Measurements from ENCODE around the gene GMPR.
"Not testable (repeated sequence)": the region's sequence is repeated elsewhere in the genome, so short reads cannot be mapped to it uniquely, and the experiment has no call there.

Gene GMPR

DNA sequence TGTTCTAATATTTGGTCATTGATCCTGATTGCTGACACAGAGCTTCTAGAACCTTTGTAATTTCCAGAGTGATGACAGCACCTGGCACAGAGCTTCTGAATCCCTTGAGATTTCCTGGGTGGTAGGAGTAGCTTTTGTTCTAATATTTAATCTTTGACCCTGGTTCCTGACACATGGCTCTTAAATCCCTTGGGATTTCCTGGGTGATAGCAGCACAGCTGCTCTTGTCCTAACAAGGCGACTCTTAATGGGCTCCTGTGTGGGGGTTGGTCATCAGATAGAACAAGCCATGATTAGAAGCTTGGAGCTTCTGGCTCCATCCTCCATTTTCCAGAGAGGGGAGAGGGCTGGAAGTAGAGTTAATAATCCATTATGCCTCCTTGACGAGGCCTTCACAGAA, 18.4 kb downstream of the GMPR start:
- DNase-seq (ENCODE audit: low read depth) = no peak
- TF ChIP-seq, protein P1, sequence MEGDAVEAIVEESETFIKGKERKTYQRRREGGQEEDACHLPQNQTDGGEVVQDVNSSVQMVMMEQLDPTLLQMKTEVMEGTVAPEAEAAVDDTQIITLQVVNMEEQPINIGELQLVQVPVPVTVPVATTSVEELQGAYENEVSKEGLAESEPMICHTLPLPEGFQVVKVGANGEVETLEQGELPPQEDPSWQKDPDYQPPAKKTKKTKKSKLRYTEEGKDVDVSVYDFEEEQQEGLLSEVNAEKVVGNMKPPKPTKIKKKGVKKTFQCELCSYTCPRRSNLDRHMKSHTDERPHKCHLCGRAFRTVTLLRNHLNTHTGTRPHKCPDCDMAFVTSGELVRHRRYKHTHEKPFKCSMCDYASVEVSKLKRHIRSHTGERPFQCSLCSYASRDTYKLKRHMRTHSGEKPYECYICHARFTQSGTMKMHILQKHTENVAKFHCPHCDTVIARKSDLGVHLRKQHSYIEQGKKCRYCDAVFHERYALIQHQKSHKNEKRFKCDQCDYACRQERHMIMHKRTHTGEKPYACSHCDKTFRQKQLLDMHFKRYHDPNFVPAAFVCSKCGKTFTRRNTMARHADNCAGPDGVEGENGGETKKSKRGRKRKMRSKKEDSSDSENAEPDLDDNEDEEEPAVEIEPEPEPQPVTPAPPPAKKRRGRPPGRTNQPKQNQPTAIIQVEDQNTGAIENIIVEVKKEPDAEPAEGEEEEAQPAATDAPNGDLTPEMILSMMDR (IDR thresholded peaks at IDR 0.05; ENCODE audit: insufficient read depth, low read depth, low read length, missing control alignments) = no peak
- H3K4me3 ChIP-seq (ENCODE audit: low read length) = no peak overlapping the region

DNA sequence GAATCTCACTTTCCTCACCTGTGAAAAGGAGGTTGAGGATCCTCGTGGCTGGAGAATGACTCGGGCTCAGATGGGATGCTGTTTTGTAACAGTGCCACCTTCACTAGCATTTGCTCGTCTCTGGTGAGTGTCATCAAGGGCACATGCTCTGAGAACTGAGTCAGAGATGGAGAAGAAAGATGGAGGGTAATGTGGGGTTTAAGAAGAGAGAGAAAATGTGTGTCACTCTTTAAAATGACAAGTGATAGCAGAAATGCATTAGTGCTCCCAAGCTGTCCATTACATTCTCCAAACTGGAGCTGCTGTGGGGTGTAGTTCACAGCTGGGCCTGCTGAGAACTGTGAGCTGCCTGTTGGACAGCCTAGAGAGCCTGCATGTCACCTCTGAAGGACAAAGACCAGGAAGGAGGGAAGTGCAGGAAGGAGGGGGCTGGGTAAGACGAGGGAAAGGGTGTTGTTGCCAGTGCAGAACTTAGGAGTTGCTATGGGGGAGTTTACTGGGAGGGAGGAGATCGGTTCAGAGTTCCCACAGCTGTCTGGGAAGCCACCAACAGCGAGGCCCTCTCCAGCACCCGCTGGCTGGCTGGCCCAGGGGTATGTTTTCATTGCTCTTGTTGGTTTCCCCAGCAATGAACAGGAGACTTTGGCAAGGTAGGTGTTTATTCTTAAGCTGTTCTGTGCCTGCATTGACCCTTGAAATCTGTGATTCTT, 19.8 kb downstream of the GMPR start:
- H3K4me3 ChIP-seq (ENCODE audit: low read length) = no peak overlapping the region
- TF ChIP-seq, protein P1 (IDR thresholded peaks at IDR 0.05; ENCODE audit: insufficient read depth, low read depth, low read length, missing control alignments) = no peak
- peak; percentile 60 for DNase-seq (ENCODE audit: low read depth)

DNA sequence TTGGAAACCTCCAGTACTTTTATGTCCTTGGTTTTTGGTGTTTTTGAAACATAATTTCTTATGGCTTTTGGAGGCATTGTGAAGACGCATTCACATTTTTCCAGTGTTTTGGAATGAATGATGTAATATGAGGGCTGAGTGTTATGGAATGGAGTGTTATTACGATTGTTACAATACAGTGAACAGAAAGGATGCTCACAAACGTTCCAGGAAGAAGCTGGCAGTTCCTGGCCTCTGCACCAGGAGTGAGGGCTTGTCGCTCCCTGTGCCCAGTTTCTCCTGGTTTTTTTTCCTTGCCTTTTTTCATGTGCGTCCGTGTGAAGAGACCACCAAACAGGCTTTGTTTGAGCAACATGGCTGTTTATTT, 20.3 kb downstream of the GMPR start:
- H3K4me3 ChIP-seq (ENCODE audit: low read length) = no peak overlapping the region
- TF ChIP-seq, protein P1 (IDR thresholded peaks at IDR 0.05; ENCODE audit: insufficient read depth, low read depth, low read length, missing control alignments) = no peak
- no peak for DNase-seq (ENCODE audit: low read depth)

DNA sequence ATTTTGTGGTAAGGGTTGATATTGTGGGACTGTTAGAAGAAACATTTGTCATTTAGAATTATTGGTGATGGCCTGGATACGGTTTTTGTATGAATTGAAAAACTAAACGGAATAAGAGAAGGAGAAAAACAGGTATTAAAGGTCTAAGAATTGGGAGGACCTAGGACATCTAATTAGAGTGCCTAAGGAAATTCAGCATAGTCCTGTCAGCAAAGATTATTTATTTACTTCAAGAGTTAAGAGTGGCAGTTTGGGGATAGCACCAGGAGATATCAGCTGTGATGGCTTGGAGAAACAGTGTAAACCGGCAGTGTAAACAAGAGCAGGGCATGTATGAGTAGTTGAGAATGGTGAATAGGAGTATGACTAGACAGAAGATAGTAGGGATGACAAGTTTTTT, 21.2 kb downstream of the GMPR start:
- DNase-seq (ENCODE audit: low read depth) = not testable (repeated sequence)

DNA sequence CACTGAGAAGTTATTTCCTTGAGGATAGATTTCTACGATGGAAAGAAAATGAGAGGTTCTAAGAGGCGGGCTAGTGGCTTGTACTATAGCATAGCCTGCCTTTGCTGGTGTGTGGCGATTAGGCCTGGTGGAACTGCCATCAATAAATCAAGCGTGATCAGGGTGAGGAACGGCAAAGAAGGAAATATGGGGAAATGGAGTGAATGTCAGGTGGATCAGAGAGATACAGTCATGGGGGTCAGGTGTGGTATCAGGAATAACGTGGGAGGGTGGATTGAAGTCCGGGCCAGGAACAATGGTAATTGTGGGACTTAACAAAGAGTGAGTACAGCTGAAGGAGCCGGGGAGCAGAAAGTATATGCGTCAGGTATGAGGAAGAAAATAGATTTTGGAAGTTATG, 22.2 kb downstream of the GMPR start:
- H3K4me3 ChIP-seq (ENCODE audit: low read length); DNase-seq (ENCODE audit: low read depth): not testable (repeated sequence)

More for the DNA sequence above, 21.2 kb downstream of the GMPR start:
- H3K4me3 ChIP-seq (ENCODE audit: low read length) = not testable (repeated sequence)

DNA sequence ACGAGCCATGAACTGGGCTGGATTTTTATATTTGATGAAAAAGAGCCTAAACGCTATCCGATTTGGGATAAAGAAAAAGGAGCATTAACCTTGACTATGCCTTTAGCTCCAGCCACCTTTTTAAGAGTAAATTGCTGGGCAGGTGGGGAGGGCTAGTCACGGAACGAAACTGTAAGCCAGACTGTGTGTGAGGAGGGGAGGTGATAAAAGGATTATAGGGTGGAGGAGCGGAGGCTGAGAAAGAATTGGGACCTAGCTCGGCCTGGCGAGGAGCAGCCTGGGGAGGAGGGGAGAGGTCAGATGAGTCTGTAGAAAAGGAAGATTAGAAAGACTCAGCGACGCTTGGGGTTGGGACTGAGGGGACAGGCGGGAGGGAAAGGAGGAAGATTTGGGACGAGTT, 24.4 kb downstream of the GMPR start:
- DNase-seq (ENCODE audit: low read depth); H3K4me3 ChIP-seq (ENCODE audit: low read length): not testable (repeated sequence)

DNA sequence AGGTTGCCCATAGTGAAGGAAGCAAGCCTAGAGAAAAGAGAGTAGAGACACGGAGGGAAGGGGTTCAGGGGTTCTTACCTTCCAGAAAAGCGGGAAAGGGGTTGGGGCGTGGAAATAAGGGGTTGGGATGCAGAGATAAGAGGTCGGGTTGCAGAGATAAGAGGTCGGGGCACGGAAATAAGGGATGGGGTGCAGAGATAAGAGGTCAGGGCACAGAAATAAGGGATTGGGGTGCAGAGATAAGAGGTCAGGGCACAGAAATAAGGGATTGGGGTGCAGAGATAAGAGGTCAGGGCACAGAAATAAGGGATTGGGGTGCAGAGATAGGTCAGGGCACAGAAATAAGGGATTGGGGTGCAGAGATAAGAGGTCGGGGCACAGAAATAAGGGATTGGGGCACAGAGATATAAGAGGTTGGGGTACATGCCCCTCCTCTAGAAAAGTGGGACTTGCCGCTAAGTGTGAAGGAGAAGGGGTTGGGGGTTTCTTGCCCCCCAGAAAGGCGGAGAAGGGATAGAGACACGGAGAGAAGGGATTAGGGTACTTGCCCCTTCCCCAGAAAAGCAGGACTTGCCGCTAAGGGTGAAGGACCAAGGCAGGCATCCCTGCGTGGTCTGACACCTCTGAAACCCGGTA, 25.2 kb downstream of the GMPR start:
- H3K4me3 ChIP-seq (ENCODE audit: low read length); DNase-seq (ENCODE audit: low read depth): not testable (repeated sequence)

DNA sequence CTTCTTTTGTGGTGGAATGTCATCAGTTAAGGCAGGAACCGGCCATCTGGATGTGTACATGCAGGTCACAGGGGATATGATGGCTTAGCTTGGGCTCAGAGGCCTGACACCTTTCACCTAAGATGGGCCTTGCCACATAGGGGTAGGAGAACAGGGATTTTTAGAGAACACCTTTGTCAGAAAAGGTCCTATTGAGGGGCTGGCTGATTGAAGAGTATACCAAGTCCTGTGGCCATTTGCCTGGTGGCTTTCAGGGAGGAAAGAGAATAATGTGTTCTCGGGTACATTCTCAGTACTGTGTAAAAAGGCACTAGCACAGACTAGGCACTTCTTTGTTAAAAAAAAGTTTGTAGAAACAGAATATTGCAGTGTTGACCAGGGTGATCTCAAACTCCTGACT, 26.4 kb downstream of the GMPR start:
- DNase-seq (ENCODE audit: low read depth) = no peak
- no peak overlapping the region for H3K4me3 ChIP-seq (ENCODE audit: low read length)
- TF ChIP-seq, protein P1 (IDR thresholded peaks at IDR 0.05; ENCODE audit: insufficient read depth, low read depth, low read length, missing control alignments) = no peak

All from epithelial cell of esophagus (primary cell).